SK-N-SH treated with all-trans-retinoic acid at 6 μM for 48 hours (cell line): ENCODE results near the gene MCCD1.

Source experiments
- ARNTL ChIP-seq: fragments of 450-650 bp; formaldehyde crosslinking; IDR thresholded peaks from 2 replicates; pipeline ENCODE4 v1.5.0; 2020; ENCODE audit warnings: low read depth, mild to moderate bottlenecking, moderate library complexity, borderline replicate concordance
- BACH2 ChIP-seq: fragments of 250-450 bp; sonication (Bioruptor Pico); IDR thresholded peaks from 2 replicates; pipeline ENCODE4 v1.9.0; 2021; ENCODE audit warnings: mild to moderate bottlenecking, borderline replicate concordance
- OSR1 ChIP-seq: fragments of 250-450 bp; sonication (Bioruptor Pico); IDR thresholded peaks from 2 replicates; pipeline ENCODE4 v1.8.0; 2022; ENCODE audit warnings: moderate library complexity, mild to moderate bottlenecking, inconsistent platforms
- RARB ChIP-seq: fragments of 250-450 bp; sonication (Bioruptor Pico); IDR thresholded peaks from 2 replicates; pipeline ENCODE4 v1.8.0; 2021; ENCODE audit warnings: mild to moderate bottlenecking, moderate library complexity
- TOX ChIP-seq: fragments of 250-450 bp; sonication (Bioruptor Pico); IDR thresholded peaks from 2 replicates; pipeline ENCODE4 v1.8.0; 2021; ENCODE audit warnings: mild to moderate bottlenecking, moderate library complexity, borderline replicate concordance
- ZFP3 ChIP-seq: fragments of 250-450 bp; sonication (Bioruptor Pico); IDR thresholded peaks from 2 replicates; pipeline ENCODE4 v1.5.0; 2020; ENCODE audit warnings: mild to moderate bottlenecking, moderate library complexity
- ZFP30 ChIP-seq: fragments of 450-650 bp; formaldehyde crosslinking; IDR thresholded peaks from 2 replicates; pipeline ENCODE4 v1.5.0; 2022; ENCODE audit warnings: mild to moderate bottlenecking, moderate library complexity
- ZNF70 ChIP-seq: fragments of 450-650 bp; formaldehyde crosslinking; IDR thresholded peaks from 2 replicates; pipeline ENCODE4 v1.5.0; 2020; ENCODE audit warnings: mild to moderate bottlenecking, moderate library complexity
- ZNF8 ChIP-seq: fragments of 450-650 bp; formaldehyde crosslinking; IDR thresholded peaks from 2 replicates; pipeline ENCODE4 v1.5.0; 2020; ENCODE audit warnings: mild to moderate bottlenecking, moderate library complexity
- TF ChIP-seq, protein P1 (sequence below): fragments of 250-450 bp; sonication (Bioruptor Pico); IDR thresholded peaks from 2 replicates; pipeline ENCODE4 v1.5.0; 2020; ENCODE audit warnings: mild to moderate bottlenecking, moderate library complexity
- TF ChIP-seq, protein P2 (sequence below): fragments of 250-450 bp; sonication (Bioruptor Pico); IDR thresholded peaks from 2 replicates; pipeline ENCODE4 v1.5.1; 2021; ENCODE audit warnings: mild to moderate bottlenecking, moderate library complexity

DNA sequence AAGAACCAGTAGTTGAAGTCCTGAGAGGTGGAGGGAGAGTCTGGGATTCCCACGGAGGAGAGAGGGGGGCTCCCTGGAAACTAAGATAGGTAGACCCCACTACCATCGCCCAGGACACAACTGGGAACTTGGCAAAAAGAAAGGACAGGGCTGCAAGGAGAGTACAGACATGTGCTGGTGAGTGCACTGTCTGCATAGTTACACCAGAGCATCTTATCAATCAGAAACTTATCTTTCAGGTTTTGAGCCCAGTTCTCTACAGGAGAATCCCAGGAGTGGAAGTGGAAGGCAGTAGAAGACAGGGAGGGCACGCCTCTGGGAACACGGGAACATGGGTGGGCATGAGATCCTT, 30.8 kb downstream of the MCCD1 start:
- TF ChIP-seq ZFP3 (CRISPR knock-in tag) (no peak), RARB (CRISPR knock-in tag) (no peak), ZFP30 (CRISPR knock-in tag) (no peak), ARNTL (CRISPR knock-in tag) (no peak), ZNF70 (no peak), OSR1 (CRISPR knock-in tag) (no peak), ZNF8 (CRISPR knock-in tag) (no peak), TOX (CRISPR knock-in tag) (no peak), BACH2 (CRISPR knock-in tag) (no peak)
- TF ChIP-seq, protein P1, sequence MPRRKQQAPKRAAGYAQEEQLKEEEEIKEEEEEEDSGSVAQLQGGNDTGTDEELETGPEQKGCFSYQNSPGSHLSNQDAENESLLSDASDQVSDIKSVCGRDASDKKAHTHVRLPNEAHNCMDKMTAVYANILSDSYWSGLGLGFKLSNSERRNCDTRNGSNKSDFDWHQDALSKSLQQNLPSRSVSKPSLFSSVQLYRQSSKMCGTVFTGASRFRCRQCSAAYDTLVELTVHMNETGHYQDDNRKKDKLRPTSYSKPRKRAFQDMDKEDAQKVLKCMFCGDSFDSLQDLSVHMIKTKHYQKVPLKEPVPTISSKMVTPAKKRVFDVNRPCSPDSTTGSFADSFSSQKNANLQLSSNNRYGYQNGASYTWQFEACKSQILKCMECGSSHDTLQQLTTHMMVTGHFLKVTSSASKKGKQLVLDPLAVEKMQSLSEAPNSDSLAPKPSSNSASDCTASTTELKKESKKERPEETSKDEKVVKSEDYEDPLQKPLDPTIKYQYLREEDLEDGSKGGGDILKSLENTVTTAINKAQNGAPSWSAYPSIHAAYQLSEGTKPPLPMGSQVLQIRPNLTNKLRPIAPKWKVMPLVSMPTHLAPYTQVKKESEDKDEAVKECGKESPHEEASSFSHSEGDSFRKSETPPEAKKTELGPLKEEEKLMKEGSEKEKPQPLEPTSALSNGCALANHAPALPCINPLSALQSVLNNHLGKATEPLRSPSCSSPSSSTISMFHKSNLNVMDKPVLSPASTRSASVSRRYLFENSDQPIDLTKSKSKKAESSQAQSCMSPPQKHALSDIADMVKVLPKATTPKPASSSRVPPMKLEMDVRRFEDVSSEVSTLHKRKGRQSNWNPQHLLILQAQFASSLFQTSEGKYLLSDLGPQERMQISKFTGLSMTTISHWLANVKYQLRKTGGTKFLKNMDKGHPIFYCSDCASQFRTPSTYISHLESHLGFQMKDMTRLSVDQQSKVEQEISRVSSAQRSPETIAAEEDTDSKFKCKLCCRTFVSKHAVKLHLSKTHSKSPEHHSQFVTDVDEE (CRISPR knock-in tag), result no peak
- TF ChIP-seq, protein P2, sequence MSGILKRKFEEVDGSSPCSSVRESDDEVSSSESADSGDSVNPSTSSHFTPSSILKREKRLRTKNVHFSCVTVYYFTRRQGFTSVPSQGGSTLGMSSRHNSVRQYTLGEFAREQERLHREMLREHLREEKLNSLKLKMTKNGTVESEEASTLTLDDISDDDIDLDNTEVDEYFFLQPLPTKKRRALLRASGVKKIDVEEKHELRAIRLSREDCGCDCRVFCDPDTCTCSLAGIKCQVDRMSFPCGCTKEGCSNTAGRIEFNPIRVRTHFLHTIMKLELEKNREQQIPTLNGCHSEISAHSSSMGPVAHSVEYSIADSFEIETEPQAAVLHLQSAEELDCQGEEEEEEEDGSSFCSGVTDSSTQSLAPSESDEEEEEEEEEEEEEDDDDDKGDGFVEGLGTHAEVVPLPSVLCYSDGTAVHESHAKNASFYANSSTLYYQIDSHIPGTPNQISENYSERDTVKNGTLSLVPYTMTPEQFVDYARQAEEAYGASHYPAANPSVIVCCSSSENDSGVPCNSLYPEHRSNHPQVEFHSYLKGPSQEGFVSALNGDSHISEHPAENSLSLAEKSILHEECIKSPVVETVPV, result no peak
